Measurements from ENCODE around the gene IL4R.

Gene IL4R

DNA sequence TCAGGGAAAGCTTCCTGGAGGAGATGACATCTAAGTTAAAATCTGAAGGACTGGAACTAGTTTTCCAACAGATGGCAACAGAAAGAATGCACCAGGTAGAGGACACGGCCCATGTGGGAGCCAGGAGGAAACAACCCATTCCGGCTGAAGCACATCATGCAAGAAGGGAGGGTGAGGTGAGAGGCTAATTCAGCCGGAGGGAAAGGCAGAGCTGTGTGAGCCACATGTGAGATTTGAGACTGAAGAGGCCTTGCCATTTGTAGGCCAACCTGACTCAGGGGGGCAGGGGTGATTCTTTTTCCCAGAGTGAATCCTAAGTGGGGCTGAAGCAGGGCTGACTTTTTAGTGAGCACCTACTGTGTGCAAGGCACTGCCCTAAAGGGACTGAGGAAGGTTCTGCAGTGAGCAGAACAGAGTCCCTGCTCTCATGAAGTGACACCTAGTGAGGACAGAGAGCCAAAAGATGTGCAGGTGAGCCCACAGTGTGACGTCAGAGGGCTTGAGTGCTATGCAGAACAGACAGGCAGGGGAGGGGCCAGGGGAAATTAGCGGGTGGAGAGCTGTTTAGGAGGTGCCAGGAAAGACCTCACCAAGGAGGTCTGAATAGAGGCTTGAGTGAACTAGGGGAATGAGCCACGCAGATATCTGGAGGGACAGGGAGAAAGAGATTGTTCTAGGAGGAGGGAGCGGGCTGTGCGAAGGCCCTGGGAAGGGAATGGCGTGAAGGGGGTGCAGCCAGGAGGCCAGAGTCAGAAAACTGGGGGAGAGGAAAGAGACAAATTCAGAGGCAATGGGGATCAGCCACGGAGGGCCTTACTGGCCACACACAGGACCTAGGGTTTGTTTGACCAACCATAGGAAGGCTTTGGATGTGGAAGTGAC lies 68.4 kb downstream of the IL4R start:
- H3K4me3 ChIP-seq (ENCODE audit: low read depth, low read length): no peak overlapping the region
- no peak for TF ChIP-seq CTCF (IDR thresholded peaks at IDR 0.05; ENCODE audit: low read depth, low read length)
- no peak for DNase-seq (ENCODE audit: low read depth, low spot score)
- in situ Hi-C loops (cut with HindIII; ENCODE audit: low sequenced_read_pairs): no loop called here

GRCh38 chr16:27383556-27384243 lies 69.9 kb downstream of the IL4R start:
- TF ChIP-seq CTCF (IDR thresholded peaks at IDR 0.05; ENCODE audit: low read depth, low read length): no peak
- no peak overlapping the region for H3K4me3 ChIP-seq (ENCODE audit: low read depth, low read length)
- in situ Hi-C loops (cut with HindIII; ENCODE audit: low sequenced_read_pairs): no loop called here
- no peak for DNase-seq (ENCODE audit: low read depth, low spot score)

DNA sequence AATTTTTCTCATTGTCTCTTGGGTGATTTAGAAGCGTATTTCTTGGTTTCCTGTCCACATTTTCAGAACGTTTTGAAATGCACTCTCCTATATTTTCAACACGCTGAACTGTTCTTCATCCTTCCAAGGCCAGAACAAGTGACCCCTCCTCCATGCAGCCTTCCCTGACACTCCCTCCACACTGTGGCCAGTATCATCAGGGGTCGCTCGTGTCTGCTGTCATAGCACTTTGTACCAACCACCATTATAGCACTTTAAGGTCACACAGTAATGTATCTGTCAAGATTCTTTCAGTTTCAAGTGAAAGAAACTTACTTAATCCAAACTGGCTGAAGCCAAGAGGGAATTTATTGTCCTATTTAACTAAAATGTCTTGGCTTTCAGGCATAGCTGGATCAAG lies 70.7 kb downstream of the IL4R start:
- in situ Hi-C loops (cut with HindIII; ENCODE audit: low sequenced_read_pairs): no loop called here
- TF ChIP-seq CTCF (IDR thresholded peaks at IDR 0.05; ENCODE audit: low read depth, low read length): no peak
- DNase-seq (ENCODE audit: low read depth, low spot score): no peak
- no peak overlapping the region for H3K4me3 ChIP-seq (ENCODE audit: low read depth, low read length)

DNA sequence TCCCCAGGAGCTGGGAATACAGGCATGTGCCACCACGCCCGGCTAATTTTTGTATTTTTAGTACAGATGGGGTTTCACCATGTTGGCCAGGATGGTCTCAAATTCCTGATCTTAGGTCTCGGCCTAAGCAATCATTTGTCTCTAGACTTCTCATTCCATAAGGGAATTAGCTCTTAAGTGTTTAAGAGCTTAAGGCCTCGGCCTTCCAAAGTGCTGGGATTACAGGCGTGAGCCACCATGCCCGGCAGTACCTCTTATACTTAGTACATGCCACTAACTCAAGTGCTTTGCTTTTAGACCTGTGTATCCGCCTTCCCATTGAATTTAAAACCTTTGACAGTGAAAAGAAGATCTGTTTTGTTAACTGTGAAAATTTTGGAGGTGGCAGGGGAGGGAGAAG lies 71.6 kb downstream of the IL4R start:
- in situ Hi-C loops (cut with HindIII; ENCODE audit: low sequenced_read_pairs): no loop called here
- DNase-seq (ENCODE audit: low read depth, low spot score): no peak
- TF ChIP-seq CTCF (IDR thresholded peaks at IDR 0.05; ENCODE audit: low read depth, low read length): no peak
- no peak overlapping the region for H3K4me3 ChIP-seq (ENCODE audit: low read depth, low read length)

DNA sequence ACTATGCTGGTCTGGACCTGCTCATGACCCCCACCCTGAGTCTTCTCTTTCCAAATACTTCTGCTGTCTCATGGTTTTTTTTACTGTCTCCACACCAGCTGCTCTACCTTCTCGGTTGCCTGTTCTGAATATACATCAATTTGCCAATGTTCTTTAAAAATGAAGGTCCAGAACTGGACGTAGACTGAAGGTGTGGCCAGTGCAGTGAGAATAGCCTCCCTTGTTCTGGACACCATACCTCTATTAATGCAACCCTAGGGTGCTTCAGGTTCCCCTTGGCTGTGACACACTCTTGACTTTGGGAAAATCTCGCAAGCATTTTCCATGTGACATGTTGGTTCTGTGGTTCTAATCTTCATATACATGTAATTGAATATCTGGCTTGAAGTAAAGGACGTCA lies 72.9 kb downstream of the IL4R start:
- no peak overlapping the region for H3K4me3 ChIP-seq (ENCODE audit: low read depth, low read length)
- in situ Hi-C loops (cut with HindIII; ENCODE audit: low sequenced_read_pairs): no loop called here
- no peak for DNase-seq (ENCODE audit: low read depth, low spot score)
- TF ChIP-seq CTCF (IDR thresholded peaks at IDR 0.05; ENCODE audit: low read depth, low read length): no peak

GRCh38 chr16:27387724-27388123 lies 74.0 kb downstream of the IL4R start:
- no peak for TF ChIP-seq CTCF (IDR thresholded peaks at IDR 0.05; ENCODE audit: low read depth, low read length)
- in situ Hi-C loops (cut with HindIII; ENCODE audit: low sequenced_read_pairs): no loop called here
- no peak for DNase-seq (ENCODE audit: low read depth, low spot score)
- no peak overlapping the region for H3K4me3 ChIP-seq (ENCODE audit: low read depth, low read length)
